Measurements from ENCODE around the gene PHRF1.

PHRF1 gene

DNA sequence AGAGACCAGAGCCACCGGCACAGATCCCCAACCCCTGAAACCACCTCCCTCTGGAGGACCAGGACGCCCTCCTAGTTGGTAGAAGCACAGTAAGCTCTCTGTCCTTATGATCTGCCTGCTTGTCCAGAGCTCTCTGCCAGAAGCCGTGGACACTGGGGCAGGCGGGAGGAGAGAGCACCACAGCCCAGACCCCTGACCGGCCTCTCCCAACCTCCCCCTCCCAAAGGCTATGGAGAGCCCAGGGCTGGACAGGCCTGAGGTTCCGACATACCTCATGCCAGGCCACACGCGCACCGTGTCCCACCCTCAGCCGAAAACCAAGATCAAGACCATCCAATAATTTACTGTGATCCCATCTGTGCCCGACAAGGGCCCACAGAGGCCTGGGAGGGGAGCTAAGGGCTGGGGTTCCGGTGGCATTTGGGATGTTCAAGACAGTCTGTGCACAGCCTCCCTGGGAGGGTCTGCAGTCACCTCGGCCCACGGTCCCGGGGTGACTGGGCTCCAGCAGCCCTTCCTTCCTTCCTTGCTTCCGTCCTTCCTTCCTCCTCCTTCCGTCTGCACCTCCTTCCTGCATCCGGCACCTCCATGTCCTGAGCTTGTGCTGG lies 44.2 kb upstream of the PHRF1 start:
- DNase-seq (ENCODE audit: low read depth, low spot score): no peak
- ChIA-PET POLR2A (no interaction called here), CTCF (interaction anchor here (5.9 kb wide), 1 partner anchor 13 kb away, joined by 45 read pairs; no protein-coding TSS in a partner anchor)
- H3K4me3 ChIP-seq (ENCODE audit: low read depth, low read length): no peak overlapping the region
- TF ChIP-seq, protein P1, sequence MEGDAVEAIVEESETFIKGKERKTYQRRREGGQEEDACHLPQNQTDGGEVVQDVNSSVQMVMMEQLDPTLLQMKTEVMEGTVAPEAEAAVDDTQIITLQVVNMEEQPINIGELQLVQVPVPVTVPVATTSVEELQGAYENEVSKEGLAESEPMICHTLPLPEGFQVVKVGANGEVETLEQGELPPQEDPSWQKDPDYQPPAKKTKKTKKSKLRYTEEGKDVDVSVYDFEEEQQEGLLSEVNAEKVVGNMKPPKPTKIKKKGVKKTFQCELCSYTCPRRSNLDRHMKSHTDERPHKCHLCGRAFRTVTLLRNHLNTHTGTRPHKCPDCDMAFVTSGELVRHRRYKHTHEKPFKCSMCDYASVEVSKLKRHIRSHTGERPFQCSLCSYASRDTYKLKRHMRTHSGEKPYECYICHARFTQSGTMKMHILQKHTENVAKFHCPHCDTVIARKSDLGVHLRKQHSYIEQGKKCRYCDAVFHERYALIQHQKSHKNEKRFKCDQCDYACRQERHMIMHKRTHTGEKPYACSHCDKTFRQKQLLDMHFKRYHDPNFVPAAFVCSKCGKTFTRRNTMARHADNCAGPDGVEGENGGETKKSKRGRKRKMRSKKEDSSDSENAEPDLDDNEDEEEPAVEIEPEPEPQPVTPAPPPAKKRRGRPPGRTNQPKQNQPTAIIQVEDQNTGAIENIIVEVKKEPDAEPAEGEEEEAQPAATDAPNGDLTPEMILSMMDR (IDR thresholded peaks at IDR 0.05; ENCODE audit: insufficient read depth, low read length, missing control alignments): no peak

DNA sequence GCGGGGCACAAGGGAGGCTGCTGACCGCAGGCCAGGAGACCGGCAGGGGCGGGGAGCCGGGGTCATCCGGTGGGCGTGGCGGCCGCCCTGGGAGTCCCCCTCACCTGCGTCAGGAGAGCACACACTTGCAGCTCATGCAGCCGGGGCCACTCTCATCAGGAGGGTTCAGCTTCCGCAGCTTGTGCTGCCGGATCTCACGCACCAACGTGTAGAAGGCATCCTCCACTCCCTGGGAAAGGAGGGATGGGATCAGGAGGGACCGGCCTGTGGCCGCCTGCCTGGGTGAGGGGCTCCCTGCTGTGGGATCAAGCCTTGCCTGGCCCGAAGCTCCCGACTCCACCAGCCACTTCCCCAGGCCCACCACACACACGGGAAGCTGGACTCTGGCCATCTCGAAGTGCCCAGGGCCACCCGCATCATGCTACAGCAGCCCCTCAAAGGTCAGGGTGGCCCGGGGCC lies 43.7 kb upstream of the PHRF1 start:
- ChIA-PET POLR2A (no interaction called here), CTCF (interaction anchor here (5.9 kb wide), 1 partner anchor 14 kb away, joined by 45 read pairs; no protein-coding TSS in a partner anchor)
- DNase-seq (ENCODE audit: low read depth, low spot score): no peak
- H3K4me3 ChIP-seq (ENCODE audit: low read depth, low read length): no peak overlapping the region
- TF ChIP-seq, protein P1 (IDR thresholded peaks at IDR 0.05; ENCODE audit: insufficient read depth, low read length, missing control alignments): no peak

DNA sequence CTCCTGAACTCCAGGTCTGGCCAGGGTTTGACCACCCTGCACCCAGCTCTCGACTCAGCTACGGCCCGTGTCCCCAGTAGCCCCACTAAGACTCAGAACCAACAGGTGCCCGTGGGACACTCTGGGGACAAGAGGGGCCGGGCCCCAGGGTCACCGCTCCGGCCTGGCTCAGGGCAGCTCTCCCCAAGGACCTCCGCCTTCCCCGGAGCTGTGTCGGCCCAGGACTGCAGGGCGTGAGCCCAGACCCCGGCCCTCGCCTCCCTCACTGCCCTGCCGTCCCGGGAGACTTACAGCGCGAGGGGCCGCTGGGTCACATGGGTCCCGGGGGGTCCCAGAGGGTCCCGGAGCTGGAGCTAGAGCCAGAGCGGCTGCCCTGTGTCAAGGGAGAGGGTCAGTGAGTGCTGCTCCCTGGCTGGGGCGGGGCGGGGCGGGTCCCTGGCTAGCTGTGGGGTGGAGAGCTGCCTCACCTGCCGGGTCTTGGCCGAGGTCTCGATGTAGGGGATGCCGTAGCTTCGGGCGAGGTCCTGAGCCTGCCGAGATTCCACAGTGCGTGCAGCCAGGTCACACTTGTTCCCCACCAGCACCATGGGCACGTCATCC lies 43.2 kb upstream of the PHRF1 start:
- POLR2A ChIA-PET: no interaction called here
- DNase-seq (ENCODE audit: low read depth, low spot score): no peak
- CTCF ChIA-PET: interaction anchor here (1.2 to 5.9 kb wide), 2 partner anchors 14 to 23 kb away, joined by 3 to 45 read pairs; no protein-coding TSS in a partner anchor
- H3K4me3 ChIP-seq (ENCODE audit: low read depth, low read length): no peak overlapping the region
- TF ChIP-seq, protein P1 (IDR thresholded peaks at IDR 0.05; ENCODE audit: insufficient read depth, low read length, missing control alignments): no peak

DNA sequence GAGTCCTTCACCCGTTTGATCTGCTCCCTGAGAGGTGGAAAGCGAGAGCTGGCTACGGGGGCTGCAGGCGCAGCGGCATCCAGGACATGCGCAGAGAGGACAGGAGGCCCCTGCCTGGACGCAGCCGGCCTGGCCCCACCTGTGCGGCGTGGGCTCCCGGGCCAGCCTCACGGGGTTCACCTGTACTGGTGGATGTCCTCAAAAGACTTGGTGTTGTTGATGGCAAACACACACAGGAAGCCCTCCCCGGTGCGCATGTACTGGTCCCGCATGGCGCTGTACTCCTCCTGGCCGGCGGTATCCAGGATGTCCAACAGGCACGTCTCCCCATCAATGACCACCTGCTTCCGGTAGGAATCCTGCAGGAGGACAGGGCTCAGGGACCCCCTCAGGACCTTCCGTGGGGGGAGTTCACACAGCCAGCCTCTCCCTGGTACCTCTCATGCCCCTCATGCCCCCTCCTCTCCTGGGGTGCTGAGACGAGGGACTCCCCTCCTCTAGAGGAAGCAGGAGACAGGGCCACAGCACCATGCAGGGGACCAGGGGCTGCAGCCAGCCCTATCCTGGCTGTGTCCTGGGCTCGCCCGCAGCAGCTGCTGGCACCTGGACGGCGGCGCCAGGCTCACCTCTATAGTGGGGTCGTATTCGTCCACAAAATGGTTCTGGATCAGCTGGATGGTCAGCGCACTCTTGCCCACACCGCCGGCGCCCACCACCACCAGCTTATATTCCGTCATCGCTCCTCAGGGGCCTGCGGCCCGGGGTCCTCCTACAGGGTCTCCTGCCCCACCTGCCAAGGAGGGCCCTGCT lies 42.5 kb upstream of the PHRF1 start:
- DNase-seq (ENCODE audit: low read depth, low spot score): no peak
- peak overlapping the region; percentile 73 for H3K4me3 ChIP-seq (ENCODE audit: low read depth, low read length)
- ChIA-PET CTCF (interaction anchor here (1.2 to 5.9 kb wide), 4 partner anchors 15 to 193 kb away, joined by 3 to 45 read pairs (median 4); no protein-coding TSS in a partner anchor), POLR2A (no interaction called here)
- TF ChIP-seq, protein P1 (IDR thresholded peaks at IDR 0.05; ENCODE audit: insufficient read depth, low read length, missing control alignments): no peak

DNA sequence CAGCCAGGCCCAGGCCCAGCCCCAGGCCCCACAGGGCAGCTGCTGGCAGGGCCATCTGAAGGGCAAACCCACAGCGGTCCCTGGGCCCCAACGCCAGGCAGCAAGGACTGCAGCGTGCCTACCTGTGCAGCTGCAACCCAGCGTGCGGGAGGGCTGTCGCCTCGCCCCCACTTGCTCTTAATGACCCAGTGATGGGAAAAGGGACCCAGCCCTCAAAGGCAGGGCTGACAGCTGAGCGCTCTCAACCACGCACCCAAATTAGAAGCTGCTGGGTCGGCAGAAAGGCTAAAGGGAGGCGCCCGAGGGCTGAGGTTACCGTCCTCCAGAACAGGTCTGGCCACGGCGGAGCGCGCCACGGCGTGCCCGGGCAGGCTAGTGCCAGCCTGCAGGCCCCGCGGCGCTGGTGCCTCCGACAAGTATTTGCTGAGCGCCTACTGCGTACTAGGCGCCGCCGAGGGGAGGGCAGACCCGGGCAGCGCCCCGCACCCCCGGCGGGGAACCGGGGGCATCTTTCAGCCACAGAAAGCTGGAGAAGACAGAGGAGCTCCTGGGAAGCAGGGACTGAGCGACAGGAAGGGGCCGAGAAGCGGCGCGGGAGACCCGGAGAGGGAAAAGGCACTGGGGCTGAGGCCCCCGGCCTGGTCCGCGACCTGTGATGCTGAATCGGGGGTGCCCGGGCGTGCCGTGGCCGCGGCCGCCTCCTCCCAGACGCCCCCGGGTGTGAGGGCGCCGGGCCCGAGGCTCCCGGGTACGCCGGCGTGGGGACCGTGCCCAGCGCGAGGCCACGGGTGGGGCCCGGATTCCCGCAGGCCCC lies 41.7 kb upstream of the PHRF1 start:
- POLR2A ChIA-PET: no interaction called here
- H3K4me3 ChIP-seq (ENCODE audit: low read depth, low read length): peak overlapping the region; percentile 73
- CTCF ChIA-PET: interaction anchor here (1.2 to 5.9 kb wide), 3 partner anchors 16 to 192 kb away, joined by 3 to 45 read pairs (median 4); no protein-coding TSS in a partner anchor
- no peak for DNase-seq (ENCODE audit: low read depth, low spot score)
- TF ChIP-seq, protein P1 (IDR thresholded peaks at IDR 0.05; ENCODE audit: insufficient read depth, low read length, missing control alignments): no peak
